ENCODE measurements around the gene PRRT1B.

Gene PRRT1B

GRCh38 chr9:131601683-131602181 lies 56.4 kb downstream of the PRRT1B start:
- DNase-seq: no peak

GRCh38 chr9:131603199-131603598 lies 57.9 kb downstream of the PRRT1B start:
- DNase-seq: no peak

- DNase-seq: no peak
Measured at GRCh38 chr9:131603711-131604439, 58.6 kb downstream of the PRRT1B start.

GRCh38 chr9:131605770-131606590 lies 60.7 kb downstream of the PRRT1B start:
- no peak for DNase-seq

GRCh38 chr9:131606896-131607567 lies 61.7 kb downstream of the PRRT1B start:
- no peak for DNase-seq

GRCh38 chr9:131607591-131607990 lies 62.3 kb downstream of the PRRT1B start:
- DNase-seq: no peak

GRCh38 chr9:131608493-131609037 lies 63.2 kb downstream of the PRRT1B start:
- no peak for DNase-seq
